ENCODE results near the gene TMEM176A. TPM values are rescaled to one million over a fixed set of nuclear protein-coding genes. Genes with fewer than 3 reads are reported as not detected.
A peak's percentile ranks its signal among the peaks of the same experiment; 100 is the strongest.

The TMEM176A gene
- total and polyA plus RNA-seq, 2 donors from 2014 or later: 288 to 513 TPM

- FAIRE-seq: no peak
Measured at GRCh38 chr7:150842716-150843115, 42.1 kb downstream of the TMEM176A start.

GRCh38 chr7:150845421-150845861 is 44.9 kb downstream of the TMEM176A start:
- intact Hi-C loops (cut with DNase I): no loop called here
- H3K4me1 ChIP-seq (ENCODE audit: control insufficient read depth in 2 of 3, insufficient read depth in 2 of 3, low read depth in 1 of 3, low read length in 3 of 3): peaks cover 0 to 6% (median 4%) of the 10 kb centered on the region in 3 donors
- FAIRE-seq (no peak), DNase-seq (peak in 1 of 5 donors; percentile 33)
- H3K36me3 ChIP-seq (ENCODE audit: control insufficient read depth in 2 of 3, insufficient read depth in 3 of 3, low read length in 3 of 3): no peaks in the 10 kb centered on the region
- H3K9me3 ChIP-seq (ENCODE audit: control insufficient read depth in 2 of 3, insufficient read depth in 1 of 3, low read length in 3 of 3): no peaks in the 10 kb centered on the region
- no peak overlapping the region for H3K27ac ChIP-seq (ENCODE audit: low read depth in 2 of 2, low read length in 2 of 2)
- H3K27me3 ChIP-seq (ENCODE audit: control insufficient read depth, insufficient read depth, low read length): no peaks in the 10 kb centered on the region
- TF ChIP-seq CTCF (IDR thresholded peaks at IDR 0.05; ENCODE audit: borderline replicate concordance, extremely low read depth, insufficient read depth): no peak
- no peak overlapping the region for H3K4me3 ChIP-seq (ENCODE audit: low read length in 3 of 3)
- no peak overlapping the region for H3K9ac ChIP-seq (ENCODE audit: low read length in 3 of 3)

More at GRCh38 chr7:150842716-150843115, 42.1 kb downstream of the TMEM176A start:
- intact Hi-C loops (cut with DNase I): no loop called here
- H3K4me3 ChIP-seq (ENCODE audit: low read length in 3 of 3): no peak overlapping the region
- H3K9me3 ChIP-seq (ENCODE audit: control insufficient read depth in 2 of 3, insufficient read depth in 1 of 3, low read length in 3 of 3): no peaks in the 10 kb centered on the region
- DNase-seq: peak in 1 of 5 donors; percentile 9
- H3K4me1 ChIP-seq (ENCODE audit: control insufficient read depth in 2 of 3, insufficient read depth in 2 of 3, low read depth in 1 of 3, low read length in 3 of 3): peaks cover 0 to 12% (median 11%) of the 10 kb centered on the region in 3 donors
- H3K27me3 ChIP-seq (ENCODE audit: control insufficient read depth, insufficient read depth, low read length): no peaks in the 10 kb centered on the region
- H3K36me3 ChIP-seq (ENCODE audit: control insufficient read depth in 2 of 3, insufficient read depth in 3 of 3, low read length in 3 of 3): no peaks in the 10 kb centered on the region
- TF ChIP-seq CTCF (IDR thresholded peaks at IDR 0.05; ENCODE audit: borderline replicate concordance, extremely low read depth, insufficient read depth): no peak
- H3K9ac ChIP-seq (ENCODE audit: low read length in 3 of 3): no peak overlapping the region
- no peak overlapping the region for H3K27ac ChIP-seq (ENCODE audit: low read depth in 2 of 2, low read length in 2 of 2)

GRCh38 chr7:150846291-150847115 is 45.9 kb downstream of the TMEM176A start:
- Histone ChIP-seq H3K9me3 (ENCODE audit: control insufficient read depth in 2 of 3, insufficient read depth in 1 of 3, low read length in 3 of 3) (no peaks in the 10 kb centered on the region), H3K4me3 (ENCODE audit: low read length in 3 of 3) (no peak overlapping the region), H3K4me1 (ENCODE audit: control insufficient read depth in 2 of 3, insufficient read depth in 2 of 3, low read depth in 1 of 3, low read length in 3 of 3) (peaks cover 0 to 4% (median 0%) of the 10 kb centered on the region in 3 donors), H3K9ac (ENCODE audit: low read length in 3 of 3) (no peak overlapping the region), H3K27ac (ENCODE audit: low read depth in 2 of 2, low read length in 2 of 2) (no peak overlapping the region), H3K27me3 (ENCODE audit: control insufficient read depth, insufficient read depth, low read length) (no peaks in the 10 kb centered on the region), H3K36me3 (ENCODE audit: control insufficient read depth in 2 of 3, insufficient read depth in 3 of 3, low read length in 3 of 3) (no peaks in the 10 kb centered on the region)
- intact Hi-C loops (cut with DNase I): no loop called here
- FAIRE-seq: no peak
- peak in 1 of 5 donors; percentile 28 for DNase-seq
- no peak for TF ChIP-seq CTCF (IDR thresholded peaks at IDR 0.05; ENCODE audit: borderline replicate concordance, extremely low read depth, insufficient read depth)

All from kidney (tissue), 14 donors.